ENCODE results near the gene R3HCC1L. TPM values are rescaled to one million over a fixed set of nuclear protein-coding genes. Genes with fewer than 3 reads are reported as not detected.

Gene R3HCC1L
- total RNA-seq, 2 experiments from 2014 or later, result 13.5 to 16.8 TPM

GRCh38 chr10:98289802-98290209, 155.3 kb downstream of the R3HCC1L start:
- ChIA-PET POLR2A (no interaction called here), CTCF (interaction anchor here (1.1 kb wide), 1 partner anchor 20 kb away, joined by 3 read pairs; no protein-coding TSS in a partner anchor)
- Mint-ChIP-seq H3K27me3 (peaks cover 13% of the 10 kb centered on the region), H3K27ac (no peak overlapping the region), H3K4me3 (no peak overlapping the region), H3K9me3 (ENCODE audit: low read depth) (no peaks in the 10 kb centered on the region), H3K36me3 (ENCODE audit: low read depth) (no peaks in the 10 kb centered on the region), H3K4me1 (no peaks in the 10 kb centered on the region)
- intact Hi-C loops (cut with DNase I, micrococcal nuclease), result no loop called here
- ATAC-seq (no peak), DNase-seq (no peak)

- H3K9me3 Mint-ChIP-seq (ENCODE audit: low read depth), result no peaks in the 10 kb centered on the region
- no peak overlapping the region for H3K27ac Mint-ChIP-seq
- CTCF ChIA-PET, result interaction anchor here (1.0 to 1.3 kb wide), 2 partner anchors 20 to 67 kb away, joined by 3 to 4 read pairs; no protein-coding TSS in a partner anchor
- no peak overlapping the region for H3K4me3 Mint-ChIP-seq
- ATAC-seq (no peak), DNase-seq (no peak)
- H3K36me3 Mint-ChIP-seq (ENCODE audit: low read depth), result no peaks in the 10 kb centered on the region
- no peaks in the 10 kb centered on the region for H3K4me1 Mint-ChIP-seq
- peaks cover 11% of the 10 kb centered on the region for H3K27me3 Mint-ChIP-seq
- POLR2A ChIA-PET, result no interaction called here
- intact Hi-C loops (cut with DNase I, micrococcal nuclease), result no loop called here
These were observed 158.5 kb downstream of the R3HCC1L start for GRCh38 chr10:98292971-98293370.

- Mint-ChIP-seq H3K9me3 (ENCODE audit: low read depth) (no peaks in the 10 kb centered on the region), H3K36me3 (ENCODE audit: low read depth) (no peaks in the 10 kb centered on the region), H3K27ac (no peak overlapping the region), H3K4me3 (no peak overlapping the region), H3K4me1 (no peaks in the 10 kb centered on the region), H3K27me3 (peaks cover 8% of the 10 kb centered on the region)
- ChIA-PET CTCF (interaction anchor here (0.6 to 1.3 kb wide), 3 partner anchors 21 to 266 kb away, joined by 3 to 4 read pairs (median 4); no protein-coding TSS in a partner anchor), POLR2A (no interaction called here)
- intact Hi-C loops (cut with DNase I, micrococcal nuclease), result no loop called here
- ATAC-seq (no peak), DNase-seq (no peak)
These were observed 159.3 kb downstream of the R3HCC1L start for GRCh38 chr10:98293550-98294269.

GRCh38 chr10:98294270-98294627, 159.8 kb downstream of the R3HCC1L start:
- Mint-ChIP-seq H3K9me3 (ENCODE audit: low read depth) (no peaks in the 10 kb centered on the region), H3K4me1 (no peaks in the 10 kb centered on the region), H3K27me3 (peaks cover 8% of the 10 kb centered on the region), H3K36me3 (ENCODE audit: low read depth) (no peaks in the 10 kb centered on the region), H3K4me3 (no peak overlapping the region), H3K27ac (no peak overlapping the region)
- ChIA-PET POLR2A (no interaction called here), CTCF (interaction anchor here (0.6 to 1.3 kb wide), 3 partner anchors 21 to 267 kb away, joined by 3 to 4 read pairs (median 4); no protein-coding TSS in a partner anchor)
- intact Hi-C loops (cut with DNase I, micrococcal nuclease), result no loop called here
- DNase-seq (no peak), ATAC-seq (no peak)

Other genes starting within 250 kb of the R3HCC1L start
- gene CRTAC1, start 104.0 kb upstream of the R3HCC1L start, total RNA-seq, result not detected
- not detected for gene LOXL4, start 133.5 kb downstream of the R3HCC1L start, total RNA-seq

All from activated CD4-positive, alpha-beta T cell treated with anti-CD3 and anti-CD28 coated beads for 36 hours (primary cell).